HG03520 (cell line): ENCODE measurements around the gene OSBPL2.

Experiments used
- ATAC-seq: cut with Tn5 transposase; IDR thresholded peaks from one replicate; pipeline ENCODE4 v1.9.1; 2021; ENCODE audit warnings: mild to moderate bottlenecking, moderate library complexity; ENCODE audit not compliant: unreplicated experiment

The OSBPL2 gene

GRCh38 chr20:62219992-62220665, 18.2 kb upstream of the OSBPL2 start, which contains the start of gene HRH3:
TSS of gene HRH3 (minus strand) at chr20:62220278. CDS start at chr20:62219970, 308 bp downstream.
- ATAC-seq = no peak

- ATAC-seq = no peak
These were observed 17.4 kb upstream of the OSBPL2 start for GRCh38 chr20:62220666-62221568.

GRCh38 chr20:62222266-62222850, 16.0 kb upstream of the OSBPL2 start:
- ATAC-seq = no peak

GRCh38 chr20:62222972-62223371, 15.3 kb upstream of the OSBPL2 start:
- ATAC-seq = no peak

- ATAC-seq = no peak
These were observed 14.8 kb upstream of the OSBPL2 start for GRCh38 chr20:62223571-62223970.

- no peak for ATAC-seq
These were observed 14.0 kb upstream of the OSBPL2 start for GRCh38 chr20:62224113-62224855.

GRCh38 chr20:62225026-62225425, 13.3 kb upstream of the OSBPL2 start:
- no peak for ATAC-seq

- ATAC-seq = no peak
These were observed 12.3 kb upstream of the OSBPL2 start for GRCh38 chr20:62225820-62226635.

- ATAC-seq = no peak
These were observed 11.4 kb upstream of the OSBPL2 start for GRCh38 chr20:62226707-62227590.

- no peak for ATAC-seq
These were observed 10.7 kb upstream of the OSBPL2 start for GRCh38 chr20:62227591-62227976.

GRCh38 chr20:62227977-62228958, 10.1 kb upstream of the OSBPL2 start:
- no peak for ATAC-seq

- no peak for ATAC-seq
These were observed 9.3 kb upstream of the OSBPL2 start for GRCh38 chr20:62228982-62229545.

GRCh38 chr20:62229667-62230066, 8.7 kb upstream of the OSBPL2 start:
- ATAC-seq = no peak

- no peak for ATAC-seq
These were observed 8.0 kb upstream of the OSBPL2 start for GRCh38 chr20:62230276-62230675.

GRCh38 chr20:62230696-62231095, 7.6 kb upstream of the OSBPL2 start:
- ATAC-seq = no peak

GRCh38 chr20:62231292-62231691, 7.0 kb upstream of the OSBPL2 start:
- ATAC-seq = no peak

- no peak for ATAC-seq
These were observed 6.1 kb upstream of the OSBPL2 start for GRCh38 chr20:62232194-62232593.
